ENCODE results near the gene MAP2. TPM values are rescaled to one million over a fixed set of nuclear protein-coding genes. Genes with fewer than 3 reads are reported as not detected.
"Not testable (repeated sequence)": the region's sequence is repeated elsewhere in the genome, so short reads cannot be mapped to it uniquely, and the experiment has no call there.

The MAP2 gene
- total RNA-seq, 1 donor from 2014 or later, result not detected

DNA sequence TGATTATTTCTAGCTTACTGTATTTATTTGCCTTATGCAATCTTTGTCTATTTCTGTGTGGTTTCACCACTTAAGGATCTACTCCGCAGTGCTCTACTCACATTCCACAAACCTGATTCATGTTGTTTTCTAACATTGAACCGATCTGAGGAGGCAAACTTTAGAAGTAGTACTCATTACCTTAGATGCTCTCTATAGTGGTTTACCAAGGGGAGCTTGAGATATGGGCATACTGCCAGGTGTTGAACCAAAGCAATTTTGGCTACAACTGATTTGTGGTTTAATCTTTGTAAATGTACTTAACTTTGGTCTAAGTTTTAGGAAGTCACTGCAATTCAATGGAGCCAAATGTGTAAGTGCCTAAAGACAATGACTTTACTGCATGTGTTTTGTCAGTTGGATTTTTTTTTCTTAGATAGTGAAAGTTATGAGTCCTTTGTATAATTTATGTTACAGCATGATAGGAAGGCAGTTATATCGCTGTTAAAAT, 50.1 kb downstream of the MAP2 start:
- Mint-ChIP-seq H3K9me3 (no peaks in the 10 kb centered on the region), H3K4me3 (no peak overlapping the region), H3K27me3 (no peaks in the 10 kb centered on the region), H3K27ac (no peak overlapping the region), H3K4me1 (no peaks in the 10 kb centered on the region), H3K36me3 (ENCODE audit: low read depth) (no peaks in the 10 kb centered on the region)
- intact Hi-C loops (cut with micrococcal nuclease), result no loop called here
- DNase-seq, result no peak

- no peaks in the 10 kb centered on the region for H3K4me1 Mint-ChIP-seq
- H3K4me3 Mint-ChIP-seq, result no peak overlapping the region
- intact Hi-C loops (cut with micrococcal nuclease), result no loop called here
Measured at GRCh38 chr2:209474960-209475359, 51.1 kb downstream of the MAP2 start.

DNA sequence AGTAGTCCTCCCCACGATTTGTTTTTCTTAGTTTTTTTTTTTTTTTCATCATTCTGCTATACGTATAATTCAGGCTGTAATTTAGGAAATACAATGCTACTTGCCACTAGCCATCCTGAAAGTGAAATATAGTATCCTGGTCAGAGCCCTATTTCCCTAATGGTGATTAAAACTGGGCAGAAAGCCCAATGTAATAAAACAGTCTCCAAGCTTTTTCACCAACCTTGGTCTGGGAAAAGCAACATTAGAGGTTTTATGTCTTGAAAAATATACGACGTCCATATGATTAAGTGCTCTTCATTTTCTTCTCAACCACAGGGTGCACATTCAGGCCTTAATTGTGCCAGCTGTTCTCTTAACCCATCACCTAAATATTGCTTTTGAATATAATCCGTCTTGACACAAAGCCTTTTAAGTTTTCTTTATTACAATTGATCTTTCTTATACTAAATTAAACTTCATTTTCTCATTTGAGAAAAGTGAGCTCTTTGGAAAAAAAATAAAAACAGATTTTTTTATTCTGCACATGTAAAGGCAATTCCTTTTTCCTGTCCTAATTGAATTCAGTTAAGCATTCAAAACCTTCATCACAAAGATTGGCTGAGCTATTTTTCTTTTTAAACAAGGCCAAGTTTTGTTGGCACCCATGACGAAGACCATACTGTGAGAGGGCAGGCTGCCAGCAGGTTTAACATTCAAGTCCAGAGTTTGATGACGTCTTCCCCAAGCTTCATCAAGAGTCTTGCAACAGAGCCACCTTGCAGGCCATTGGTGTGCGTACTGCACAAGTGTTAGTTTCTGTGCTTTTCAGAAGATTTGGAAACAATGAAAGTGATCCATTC, 52.7 kb downstream of the MAP2 start:
- H3K4me3 Mint-ChIP-seq, result no peak overlapping the region
- H3K27me3 Mint-ChIP-seq, result no peaks in the 10 kb centered on the region
- intact Hi-C loops (cut with micrococcal nuclease), result no loop called here
- no peaks in the 10 kb centered on the region for H3K4me1 Mint-ChIP-seq
- no peaks in the 10 kb centered on the region for H3K9me3 Mint-ChIP-seq
- H3K27ac Mint-ChIP-seq, result no peak overlapping the region
- H3K36me3 Mint-ChIP-seq (ENCODE audit: low read depth), result no peaks in the 10 kb centered on the region
- no peak for DNase-seq

More at GRCh38 chr2:209474960-209475359, 51.1 kb downstream of the MAP2 start:
- Mint-ChIP-seq H3K27me3 (no peaks in the 10 kb centered on the region), H3K27ac (no peak overlapping the region), H3K36me3 (ENCODE audit: low read depth) (no peaks in the 10 kb centered on the region), H3K9me3 (no peaks in the 10 kb centered on the region)
- no peak for DNase-seq

- DNase-seq; H3K27ac Mint-ChIP-seq; H3K27me3 Mint-ChIP-seq; H3K36me3 Mint-ChIP-seq (ENCODE audit: low read depth); H3K4me1 Mint-ChIP-seq; intact Hi-C loops (cut with micrococcal nuclease); H3K9me3 Mint-ChIP-seq; H3K4me3 Mint-ChIP-seq: not testable (repeated sequence)
Measured at GRCh38 chr2:209492296-209492695, 68.4 kb downstream of the MAP2 start.

- H3K9me3 Mint-ChIP-seq; H3K4me1 Mint-ChIP-seq; H3K36me3 Mint-ChIP-seq (ENCODE audit: low read depth); H3K27ac Mint-ChIP-seq; intact Hi-C loops (cut with micrococcal nuclease); H3K27me3 Mint-ChIP-seq; H3K4me3 Mint-ChIP-seq; DNase-seq: not testable (repeated sequence)
Measured at GRCh38 chr2:209495068-209495620, 71.3 kb downstream of the MAP2 start.

GRCh38 chr2:209495855-209496585, 72.2 kb downstream of the MAP2 start:
- Mint-ChIP-seq H3K27ac (no peak overlapping the region), H3K9me3 (peaks cover 6% of the 10 kb centered on the region), H3K4me1 (no peaks in the 10 kb centered on the region), H3K27me3 (no peaks in the 10 kb centered on the region), H3K4me3 (no peak overlapping the region), H3K36me3 (ENCODE audit: low read depth) (no peaks in the 10 kb centered on the region)
- no peak for DNase-seq
- intact Hi-C loops (cut with micrococcal nuclease), result no loop called here

GRCh38 chr2:209496586-209496982, 72.7 kb downstream of the MAP2 start:
- intact Hi-C loops (cut with micrococcal nuclease), result no loop called here
- H3K27me3 Mint-ChIP-seq, result no peaks in the 10 kb centered on the region
- DNase-seq, result no peak
- H3K4me3 Mint-ChIP-seq, result no peak overlapping the region
- H3K9me3 Mint-ChIP-seq, result peaks cover under 1% of the 10 kb centered on the region
- H3K27ac Mint-ChIP-seq, result no peak overlapping the region
- no peaks in the 10 kb centered on the region for H3K4me1 Mint-ChIP-seq
- no peaks in the 10 kb centered on the region for H3K36me3 Mint-ChIP-seq (ENCODE audit: low read depth)

- H3K36me3 Mint-ChIP-seq (ENCODE audit: low read depth), result no peaks in the 10 kb centered on the region
- no peaks in the 10 kb centered on the region for H3K9me3 Mint-ChIP-seq
- no peak overlapping the region for H3K4me3 Mint-ChIP-seq
- intact Hi-C loops (cut with micrococcal nuclease), result no loop called here
- DNase-seq, result no peak
- H3K27ac Mint-ChIP-seq, result no peak overlapping the region
- no peaks in the 10 kb centered on the region for H3K4me1 Mint-ChIP-seq
- no peaks in the 10 kb centered on the region for H3K27me3 Mint-ChIP-seq
Measured at GRCh38 chr2:209498614-209499013, 74.8 kb downstream of the MAP2 start.

DNA sequence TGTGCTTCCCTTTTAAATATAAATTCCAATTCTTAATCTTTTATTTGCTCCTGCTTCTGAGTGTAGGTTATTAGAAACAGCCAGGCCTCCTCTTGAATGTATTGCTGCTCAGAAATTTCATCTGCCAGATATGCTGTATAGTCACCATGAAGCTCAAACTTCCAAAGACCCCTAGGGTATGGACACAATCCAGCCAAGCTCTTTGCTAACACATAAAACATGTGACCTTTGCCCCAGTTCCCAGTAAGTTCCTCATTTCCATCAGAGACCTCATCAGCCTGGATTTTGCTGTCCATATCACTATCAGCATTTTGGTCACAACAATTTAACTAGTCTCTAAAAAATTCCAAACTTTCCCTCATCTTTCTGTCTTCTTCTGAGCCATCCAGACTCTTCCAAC, 75.2 kb downstream of the MAP2 start:
- Mint-ChIP-seq H3K4me1 (no peaks in the 10 kb centered on the region), H3K9me3 (no peaks in the 10 kb centered on the region), H3K4me3 (no peak overlapping the region), H3K27ac (no peak overlapping the region), H3K36me3 (ENCODE audit: low read depth) (no peaks in the 10 kb centered on the region), H3K27me3 (no peaks in the 10 kb centered on the region)
- intact Hi-C loops (cut with micrococcal nuclease), result no loop called here
- DNase-seq, result no peak

GRCh38 chr2:209501579-209501978, 77.7 kb downstream of the MAP2 start:
- no peaks in the 10 kb centered on the region for H3K9me3 Mint-ChIP-seq
- no peak for DNase-seq
- H3K36me3 Mint-ChIP-seq (ENCODE audit: low read depth), result no peaks in the 10 kb centered on the region
- H3K27ac Mint-ChIP-seq, result no peak overlapping the region
- intact Hi-C loops (cut with micrococcal nuclease), result no loop called here
- no peaks in the 10 kb centered on the region for H3K27me3 Mint-ChIP-seq
- H3K4me3 Mint-ChIP-seq, result no peak overlapping the region
- H3K4me1 Mint-ChIP-seq, result no peaks in the 10 kb centered on the region

GRCh38 chr2:209505410-209505809, 81.6 kb downstream of the MAP2 start:
- intact Hi-C loops (cut with micrococcal nuclease), result no loop called here
- H3K36me3 Mint-ChIP-seq (ENCODE audit: low read depth), result no peaks in the 10 kb centered on the region
- no peaks in the 10 kb centered on the region for H3K4me1 Mint-ChIP-seq
- H3K27ac Mint-ChIP-seq, result no peak overlapping the region
- no peak overlapping the region for H3K4me3 Mint-ChIP-seq
- no peaks in the 10 kb centered on the region for H3K9me3 Mint-ChIP-seq
- DNase-seq, result no peak
- H3K27me3 Mint-ChIP-seq, result no peaks in the 10 kb centered on the region

DNA sequence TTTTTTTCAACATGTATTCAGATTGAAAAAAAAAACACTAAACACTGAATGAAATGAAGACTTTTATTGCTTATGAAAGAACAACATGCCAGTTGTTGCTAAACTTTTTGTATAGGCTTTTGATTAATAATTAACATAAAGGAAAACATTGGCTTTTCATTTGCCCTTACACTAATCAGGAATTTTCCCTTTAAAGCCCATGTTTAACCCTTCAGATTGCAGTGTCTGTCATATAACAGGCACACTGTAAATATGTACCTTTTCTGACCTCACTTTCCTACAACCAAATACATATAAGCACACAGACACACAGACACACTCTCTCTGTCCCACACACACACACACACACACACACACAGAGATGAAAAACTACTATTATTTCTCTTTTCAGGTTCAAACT, 84.4 kb downstream of the MAP2 start:
- no peak overlapping the region for H3K27ac Mint-ChIP-seq
- H3K9me3 Mint-ChIP-seq, result no peaks in the 10 kb centered on the region
- intact Hi-C loops (cut with micrococcal nuclease), result no loop called here
- no peak overlapping the region for H3K4me3 Mint-ChIP-seq
- DNase-seq, result no peak
- no peaks in the 10 kb centered on the region for H3K27me3 Mint-ChIP-seq
- no peaks in the 10 kb centered on the region for H3K36me3 Mint-ChIP-seq (ENCODE audit: low read depth)
- H3K4me1 Mint-ChIP-seq, result no peaks in the 10 kb centered on the region

DNA sequence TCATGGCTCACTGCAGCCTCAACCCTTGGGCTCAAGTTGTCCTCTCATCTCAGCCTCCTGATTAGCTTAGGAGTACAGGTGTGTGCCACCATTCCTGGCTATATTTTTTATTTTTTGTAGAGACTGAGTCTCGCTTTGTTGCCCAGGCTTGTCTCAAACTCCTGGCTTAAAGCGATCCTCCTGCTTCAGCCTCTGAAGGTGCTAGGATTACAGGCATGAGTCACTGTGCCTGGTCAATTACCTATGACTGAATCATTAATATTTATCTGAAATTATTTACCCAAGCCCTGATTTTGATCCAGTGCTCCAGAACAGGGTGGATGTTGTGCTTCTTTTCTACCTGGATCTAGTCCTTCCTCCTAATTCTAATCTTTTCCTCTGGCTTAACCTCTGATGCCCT, 87.8 kb downstream of the MAP2 start:
- intact Hi-C loops (cut with micrococcal nuclease), result no loop called here
- H3K27ac Mint-ChIP-seq, result no peak overlapping the region
- DNase-seq, result no peak
- H3K4me1 Mint-ChIP-seq, result no peaks in the 10 kb centered on the region
- H3K9me3 Mint-ChIP-seq, result no peaks in the 10 kb centered on the region
- no peaks in the 10 kb centered on the region for H3K36me3 Mint-ChIP-seq (ENCODE audit: low read depth)
- no peaks in the 10 kb centered on the region for H3K27me3 Mint-ChIP-seq
- no peak overlapping the region for H3K4me3 Mint-ChIP-seq

DNA sequence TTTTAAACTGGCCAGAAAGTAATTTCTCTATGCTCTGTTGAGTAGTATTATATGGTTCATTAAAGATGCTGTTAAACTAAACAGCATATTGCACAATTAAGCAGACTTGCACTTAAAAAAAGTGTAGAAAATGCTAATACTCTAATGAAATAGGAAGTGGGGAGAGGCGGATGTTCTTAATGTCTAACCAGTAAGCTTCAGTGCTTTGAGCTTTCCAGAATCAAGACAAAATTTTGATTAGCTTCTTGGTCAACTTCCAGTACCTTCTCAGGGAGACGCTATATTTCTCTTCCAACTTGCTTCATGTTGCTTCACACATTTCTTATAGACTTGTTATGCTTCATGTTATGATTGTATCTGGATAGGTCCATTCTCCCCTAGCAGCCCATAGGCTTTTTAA, 89.1 kb downstream of the MAP2 start:
- H3K36me3 Mint-ChIP-seq (ENCODE audit: low read depth), result no peaks in the 10 kb centered on the region
- H3K27me3 Mint-ChIP-seq, result no peaks in the 10 kb centered on the region

More for the DNA sequence above, 89.1 kb downstream of the MAP2 start:
- Mint-ChIP-seq H3K4me3 (no peak overlapping the region), H3K9me3 (no peaks in the 10 kb centered on the region), H3K4me1 (no peaks in the 10 kb centered on the region), H3K27ac (no peak overlapping the region)
- intact Hi-C loops (cut with micrococcal nuclease), result no loop called here
- DNase-seq, result no peak
